HEK293 (cell line): ENCODE data around the gene ZFYVE21.

Source experiments
- CTCF ChIA-PET: fragments of 350-600 bp; formaldehyde crosslinking; extraction: SDS; loops from one replicate; lab custom pipeline; 2021; ENCODE audit warnings: antibody characterized with exemption; lab: Yijun Ruan, JAX
- POLR2A ChIA-PET: fragments of 300-600 bp; formaldehyde crosslinking; extraction: SDS; loops from one replicate; lab custom pipeline; 2020; ENCODE audit warnings: antibody characterized with exemption, inconsistent platforms; lab: Yijun Ruan, JAX
- H3K27ac ChIP-seq: fragments of 200-500 bp; sonication (Bioruptor generic); 2 replicates; pipeline ENCODE4 v1.5.1; 2014; ENCODE audit warnings: low read depth, low read length, control low read depth, inconsistent platforms; ENCODE audit errors: extremely low read depth
- H3K36me3 ChIP-seq, 2 experiments: fragments of 200-500 bp in 1 of 2; sonication (Bioruptor generic) in 1 of 2; 1 replicate in 1 of 2; 2 replicates in 1 of 2; pipeline ENCODE4 v1.5.1; 2014 to 2017; ENCODE audit warnings: inconsistent platforms in 2 of 2, low read length in 2 of 2; ENCODE audit not compliant: control insufficient read depth in 2 of 2, insufficient read depth in 1 of 2
- H3K4me1 ChIP-seq: fragments of 200-500 bp; sonication (Bioruptor generic); 2 replicates; pipeline ENCODE4 v1.5.1; 2014; ENCODE audit warnings: mild to moderate bottlenecking, low read length, inconsistent platforms; ENCODE audit not compliant: control insufficient read depth, insufficient read depth
- H3K4me3 ChIP-seq: 2 replicates; pipeline ENCODE4 v1.5.1; 2011; ENCODE audit warnings: low read depth, mild to moderate bottlenecking, control low read depth, low read length, moderate library complexity
- H3K9me3 ChIP-seq: fragments of 200-500 bp; sonication (Bioruptor generic); 2 replicates; pipeline ENCODE4 v1.5.1; 2014; ENCODE audit warnings: low read depth, low read length, inconsistent platforms; ENCODE audit not compliant: control insufficient read depth, insufficient read depth
- ELK4 ChIP-seq: IDR thresholded peaks from 2 replicates; pipeline ENCODE4 v1.6.1; 2011; ENCODE audit warnings: mild to moderate bottlenecking, low read depth, low read length, borderline replicate concordance
- KLF16 ChIP-seq: fragments of 450-650 bp; formaldehyde crosslinking; IDR thresholded peaks from 2 replicates; pipeline ENCODE4 v1.5.1; 2017; ENCODE audit warnings: missing biosample characterization, missing genetic modification characterization
- MEIS1 ChIP-seq: sonication (generic); formaldehyde crosslinking; IDR thresholded peaks from 2 replicates; pipeline ENCODE4 v1.8.1; 2022; ENCODE audit warnings: missing genetic modification reagents, mild to moderate bottlenecking, borderline replicate concordance
- MYNN ChIP-seq: fragments of 450-650 bp; formaldehyde crosslinking; IDR thresholded peaks from 2 replicates; pipeline ENCODE4 v1.5.1; 2016; ENCODE audit warnings: missing biosample characterization, missing genetic modification characterization, borderline replicate concordance
- RBAK ChIP-seq: fragments of 450-650 bp; formaldehyde crosslinking; IDR thresholded peaks from 2 replicates; pipeline ENCODE4 v1.5.1; 2016; ENCODE audit warnings: missing biosample characterization, missing genetic modification characterization
- SCRT2 ChIP-seq: fragments of 450-650 bp; formaldehyde crosslinking; IDR thresholded peaks from 2 replicates; pipeline ENCODE4 v1.5.1; 2016; ENCODE audit warnings: missing biosample characterization, missing genetic modification characterization
- ZBTB11 ChIP-seq: fragments of 450-650 bp; formaldehyde crosslinking; conservative IDR thresholded peaks from 2 replicates; pipeline ENCODE4 v1.5.1; 2016; ENCODE audit warnings: low read depth, missing biosample characterization, missing genetic modification characterization
- ZNF138 ChIP-seq: fragments of 450-650 bp; formaldehyde crosslinking; IDR thresholded peaks from 2 replicates; pipeline ENCODE4 v1.5.1; 2016; ENCODE audit warnings: missing biosample characterization, missing genetic modification characterization, borderline replicate concordance
- ZNF175 ChIP-seq: fragments of 450-650 bp; formaldehyde crosslinking; IDR thresholded peaks from 2 replicates; pipeline ENCODE4 v1.5.1; 2016; ENCODE audit warnings: missing biosample characterization, missing genetic modification characterization
- ZNF248 ChIP-seq: fragments of 450-650 bp; formaldehyde crosslinking; IDR thresholded peaks from 2 replicates; pipeline ENCODE4 v1.5.1; 2017; ENCODE audit warnings: missing biosample characterization, missing genetic modification characterization
- ZNF292 ChIP-seq: fragments of 450-650 bp; formaldehyde crosslinking; IDR thresholded peaks from 2 replicates; pipeline ENCODE4 v1.5.1; 2016; ENCODE audit warnings: low read depth, missing biosample characterization, missing genetic modification characterization, borderline replicate concordance
- ZNF350 ChIP-seq: fragments of 450-650 bp; formaldehyde crosslinking; IDR thresholded peaks from 2 replicates; pipeline ENCODE4 v1.5.0; 2017; ENCODE audit warnings: missing biosample characterization, mild to moderate bottlenecking, missing genetic modification characterization
- ZNF394 ChIP-seq: fragments of 450-650 bp; formaldehyde crosslinking; IDR thresholded peaks from 2 replicates; pipeline ENCODE4 v1.5.1; 2016; ENCODE audit warnings: missing biosample characterization, missing genetic modification characterization, mild to moderate bottlenecking, moderate library complexity, borderline replicate concordance
- ZNF426 ChIP-seq: fragments of 450-650 bp; formaldehyde crosslinking; IDR thresholded peaks from 2 replicates; pipeline ENCODE4 v1.5.1; 2017; ENCODE audit warnings: missing biosample characterization, missing genetic modification characterization, mild to moderate bottlenecking, inconsistent platforms, moderate library complexity
- ZNF488 ChIP-seq: fragments of 450-650 bp; formaldehyde crosslinking; IDR thresholded peaks from 2 replicates; pipeline ENCODE4 v1.5.1; 2016; ENCODE audit warnings: missing biosample characterization, missing genetic modification characterization
- ZNF558 ChIP-seq: fragments of 450-650 bp; formaldehyde crosslinking; IDR thresholded peaks from 2 replicates; pipeline ENCODE4 v1.5.1; 2016; ENCODE audit warnings: missing biosample characterization, missing genetic modification characterization
- ZNF580 ChIP-seq: fragments of 450-650 bp; formaldehyde crosslinking; IDR thresholded peaks from 2 replicates; pipeline ENCODE4 v1.5.1; 2016; ENCODE audit warnings: missing biosample characterization, missing genetic modification characterization
- ZNF664 ChIP-seq: fragments of 450-650 bp; formaldehyde crosslinking; IDR thresholded peaks from 2 replicates; pipeline ENCODE4 v1.5.1; 2016; ENCODE audit warnings: missing biosample characterization, missing genetic modification characterization
- ZNF692 ChIP-seq: fragments of 450-650 bp; formaldehyde crosslinking; IDR thresholded peaks from 2 replicates; pipeline ENCODE4 v1.5.1; 2016; ENCODE audit warnings: missing biosample characterization, missing genetic modification characterization

The ZFYVE21 gene

GRCh38 chr14:103669370-103669769 lies 46.2 kb upstream of the ZFYVE21 start:
- Histone ChIP-seq H3K4me1 (no peaks in the 10 kb centered on the region), H3K4me3 (no peak overlapping the region), H3K9me3 (no peaks in the 10 kb centered on the region), H3K27ac (no peak overlapping the region), H3K36me3 (peaks cover 65 to 79% of the 10 kb centered on the region in 2 experiments)
- ChIA-PET CTCF (interaction anchor here (1.1 kb wide), 1 partner anchor 11 kb away, joined by 3 read pairs; no protein-coding TSS in a partner anchor), POLR2A (no interaction called here)
- TF ChIP-seq ZNF175 (tag by site-specific recombination) (no peak), ZNF664 (tag by site-specific recombination) (no peak), MYNN (tag by site-specific recombination) (no peak), ZNF138 (tag by site-specific recombination) (no peak), ZNF558 (peak; percentile 92)

GRCh38 chr14:103671911-103672310 lies 43.7 kb upstream of the ZFYVE21 start:
- TF ChIP-seq ZNF488 (tag by site-specific recombination) = no peak
- no peak for TF ChIP-seq ZNF350 (tag by site-specific recombination)
- no peak for TF ChIP-seq ZNF580
- TF ChIP-seq ZBTB11 (tag by site-specific recombination) = no peak
- no peak for TF ChIP-seq ZNF394 (tag by site-specific recombination)
- no peak for TF ChIP-seq SCRT2
- no peak for TF ChIP-seq ZNF664 (tag by site-specific recombination)
- TF ChIP-seq ZNF692 (tag by site-specific recombination) = no peak
- TF ChIP-seq ELK4 = no peak
- TF ChIP-seq MEIS1 (CRISPR knock-in tag) = no peak
- TF ChIP-seq ZNF426 (tag by site-specific recombination) = no peak
- no peak for TF ChIP-seq RBAK (tag by site-specific recombination)
- TF ChIP-seq KLF16 (tag by site-specific recombination) = no peak
- no peak for TF ChIP-seq ZNF292 (tag by site-specific recombination)
- TF ChIP-seq ZNF248 (tag by site-specific recombination) = no peak
- TF ChIP-seq, all 188 proteins: peak for 0
- H3K4me3 ChIP-seq = no peak overlapping the region
- CTCF ChIA-PET = no interaction called here
- peaks cover 72 to 90% of the 10 kb centered on the region in 2 experiments for H3K36me3 ChIP-seq
- no peaks in the 10 kb centered on the region for H3K9me3 ChIP-seq
- POLR2A ChIA-PET = no interaction called here
- H3K4me1 ChIP-seq = no peaks in the 10 kb centered on the region
- H3K27ac ChIP-seq = no peak overlapping the region
